ENCODE data around the gene ANXA4.
"Not testable (repeated sequence)": the region's sequence is repeated elsewhere in the genome, so short reads cannot be mapped to it uniquely, and the experiment has no call there.

Gene ANXA4

DNA sequence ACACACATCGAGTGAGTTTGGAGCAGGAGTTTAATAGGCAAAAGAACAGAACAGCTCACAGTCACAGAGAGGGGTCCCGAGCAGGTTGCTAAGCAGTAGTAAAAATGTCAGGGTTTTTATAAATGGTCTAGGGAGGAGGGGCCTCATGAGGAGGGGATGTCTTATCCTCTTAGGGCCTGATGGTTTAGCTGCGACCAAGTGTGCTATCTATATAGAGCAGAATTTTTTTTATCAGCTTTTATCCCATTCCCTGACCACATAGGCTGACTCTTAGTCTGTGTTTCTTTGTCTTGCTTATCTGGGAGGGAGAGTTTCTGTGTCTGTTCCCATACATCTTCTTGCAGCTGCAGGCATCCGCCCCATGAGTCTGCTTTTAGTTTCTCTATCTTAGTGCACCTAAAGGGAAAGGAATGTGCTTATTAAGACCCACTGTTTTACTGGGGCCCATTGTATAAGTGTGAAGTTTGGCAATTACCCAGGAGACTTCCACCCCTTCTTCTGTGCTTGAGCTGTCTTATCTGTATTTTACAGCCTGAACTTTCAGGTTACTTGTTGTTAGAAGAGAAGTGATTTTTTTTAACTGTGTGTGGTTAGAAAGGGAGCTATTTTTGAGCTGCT, 57.1 kb downstream of the ANXA4 start:
- Mint-ChIP-seq H3K9me3 (no peaks in the 10 kb centered on the region), H3K4me1 (ENCODE audit: low read depth in 2 of 2) (peaks cover 7% of the 10 kb centered on the region in 2 donors), H3K36me3 (ENCODE audit: insufficient read depth) (no peaks in the 10 kb centered on the region), H3K27me3 (no peaks in the 10 kb centered on the region), H3K27ac (peak overlapping the region in 1 of 2 donors; percentile 21), H3K4me3 (no peak overlapping the region)
- ATAC-seq (replicated peaks) (no peak), DNase-seq (no peak)

DNA sequence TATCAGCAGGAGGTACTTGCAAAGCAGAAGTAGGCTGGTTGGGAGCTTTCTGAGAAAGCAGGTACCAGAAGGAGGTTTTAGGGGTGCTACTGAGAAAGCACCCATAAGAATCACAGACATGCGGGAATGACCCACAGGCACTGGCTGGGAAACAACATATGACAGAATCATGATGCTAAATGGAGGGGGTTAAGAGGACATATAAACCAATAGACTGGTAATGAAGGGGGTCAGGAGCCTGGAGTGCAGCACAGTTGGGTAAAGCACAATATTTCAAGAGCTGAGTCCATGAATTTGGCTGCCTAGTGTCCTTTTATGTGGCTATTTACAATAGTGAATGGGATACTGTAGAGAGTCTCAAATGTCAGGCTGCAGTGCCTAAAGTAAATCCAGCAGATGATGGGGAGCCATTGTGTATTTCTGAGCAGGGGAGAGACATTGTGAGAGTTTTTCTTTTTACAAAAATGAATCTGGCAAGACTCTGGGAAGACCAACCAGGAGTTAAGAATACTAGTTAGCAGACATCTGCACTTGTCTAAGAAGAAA, 59.9 kb downstream of the ANXA4 start:
- no peak overlapping the region for H3K27ac Mint-ChIP-seq

DNA sequence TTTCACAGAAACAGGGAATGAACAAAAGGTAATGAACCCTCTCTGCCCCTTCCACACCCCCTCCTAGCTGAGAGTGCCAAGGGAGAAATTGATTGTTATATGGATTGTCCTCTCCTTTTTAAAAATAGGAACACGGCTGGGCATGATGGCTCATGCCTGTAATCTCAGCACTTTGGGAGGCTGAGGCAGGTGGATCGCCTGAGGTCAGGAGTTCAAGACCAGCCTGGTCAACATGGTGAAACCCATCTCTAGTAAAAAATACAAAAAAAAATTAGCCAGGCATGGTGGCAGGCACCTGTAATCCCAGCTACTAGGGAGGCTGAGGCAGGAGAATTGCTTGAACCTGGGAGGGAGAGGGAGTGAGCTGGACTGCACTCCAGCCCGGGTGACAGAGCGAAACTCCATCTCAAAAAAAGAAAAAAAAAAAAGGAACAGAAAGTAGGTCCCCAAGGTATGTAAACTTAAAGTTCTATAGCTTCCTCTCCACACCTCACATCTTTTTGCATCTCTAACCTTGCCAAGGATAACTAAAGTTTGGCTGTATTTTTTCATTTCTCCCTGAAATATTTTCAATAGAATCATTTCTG, 60.9 kb downstream of the ANXA4 start:
- not testable (repeated sequence) for H3K9me3 Mint-ChIP-seq; H3K4me3 Mint-ChIP-seq; H3K36me3 Mint-ChIP-seq (ENCODE audit: insufficient read depth); ATAC-seq (replicated peaks); DNase-seq; H3K27ac Mint-ChIP-seq; H3K27me3 Mint-ChIP-seq
- H3K4me1 Mint-ChIP-seq (ENCODE audit: low read depth in 2 of 2): peaks cover 7 to 12% of the 10 kb centered on the region in 2 donors

More for the DNA sequence above, 59.9 kb downstream of the ANXA4 start:
- Mint-ChIP-seq H3K27me3 (no peaks in the 10 kb centered on the region), H3K36me3 (ENCODE audit: insufficient read depth) (peaks cover 7% of the 10 kb centered on the region), H3K4me1 (ENCODE audit: low read depth in 2 of 2) (peaks cover 7 to 12% of the 10 kb centered on the region in 2 donors), H3K4me3 (no peak overlapping the region), H3K9me3 (no peaks in the 10 kb centered on the region)
- ATAC-seq (replicated peaks): no peak
- DNase-seq: no peak

DNA sequence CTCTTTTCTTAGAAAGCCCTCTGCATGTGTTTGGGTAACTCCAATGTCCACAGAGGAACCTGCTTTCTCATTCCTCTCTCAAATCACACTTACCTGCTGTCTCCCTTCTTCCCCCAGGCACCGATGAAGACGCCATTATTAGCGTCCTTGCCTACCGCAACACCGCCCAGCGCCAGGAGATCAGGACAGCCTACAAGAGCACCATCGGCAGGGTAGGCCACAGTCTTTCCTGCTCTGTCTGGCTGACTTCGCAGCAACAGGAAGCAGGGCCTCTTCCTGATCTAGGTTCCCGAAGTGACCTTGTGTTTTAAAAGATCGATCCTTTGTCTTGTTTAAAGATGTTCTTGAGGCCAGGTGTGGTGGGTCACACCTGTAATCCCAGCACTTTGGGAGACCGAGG, 62.5 kb downstream of the ANXA4 start:
- Mint-ChIP-seq H3K27ac (no peak overlapping the region), H3K36me3 (ENCODE audit: insufficient read depth) (peaks cover 7% of the 10 kb centered on the region), H3K4me1 (ENCODE audit: low read depth in 2 of 2) (peaks cover 7 to 9% of the 10 kb centered on the region in 2 donors), H3K27me3 (no peaks in the 10 kb centered on the region), H3K9me3 (no peaks in the 10 kb centered on the region), H3K4me3 (no peak overlapping the region)
- ATAC-seq (replicated peaks) (no peak), DNase-seq (no peak)

DNA sequence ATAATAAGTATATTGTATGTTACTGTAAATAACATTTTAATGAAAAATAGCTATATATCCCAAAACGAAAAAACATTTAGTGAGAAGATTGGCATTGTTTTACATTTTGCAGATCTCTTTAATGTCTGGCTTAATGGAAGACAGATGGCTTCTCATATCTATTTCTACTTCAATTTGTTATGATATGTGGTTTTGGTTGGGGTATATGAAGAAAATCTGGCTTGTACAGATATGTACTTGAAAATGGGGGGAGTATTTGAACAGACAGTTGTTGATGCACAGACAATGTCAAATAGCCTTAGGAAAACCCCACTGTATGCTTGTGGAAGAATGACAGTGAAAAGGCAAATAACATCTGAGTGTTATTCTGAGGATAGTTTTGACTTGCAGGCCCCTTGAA, 64.0 kb downstream of the ANXA4 start:
- Mint-ChIP-seq H3K36me3 (ENCODE audit: insufficient read depth) (peaks cover 7% of the 10 kb centered on the region), H3K9me3 (no peaks in the 10 kb centered on the region), H3K4me3 (no peak overlapping the region), H3K4me1 (ENCODE audit: low read depth in 2 of 2) (peaks cover 7 to 9% of the 10 kb centered on the region in 2 donors), H3K27me3 (no peaks in the 10 kb centered on the region), H3K27ac (no peak overlapping the region)
- DNase-seq (no peak), ATAC-seq (replicated peaks) (no peak)

DNA sequence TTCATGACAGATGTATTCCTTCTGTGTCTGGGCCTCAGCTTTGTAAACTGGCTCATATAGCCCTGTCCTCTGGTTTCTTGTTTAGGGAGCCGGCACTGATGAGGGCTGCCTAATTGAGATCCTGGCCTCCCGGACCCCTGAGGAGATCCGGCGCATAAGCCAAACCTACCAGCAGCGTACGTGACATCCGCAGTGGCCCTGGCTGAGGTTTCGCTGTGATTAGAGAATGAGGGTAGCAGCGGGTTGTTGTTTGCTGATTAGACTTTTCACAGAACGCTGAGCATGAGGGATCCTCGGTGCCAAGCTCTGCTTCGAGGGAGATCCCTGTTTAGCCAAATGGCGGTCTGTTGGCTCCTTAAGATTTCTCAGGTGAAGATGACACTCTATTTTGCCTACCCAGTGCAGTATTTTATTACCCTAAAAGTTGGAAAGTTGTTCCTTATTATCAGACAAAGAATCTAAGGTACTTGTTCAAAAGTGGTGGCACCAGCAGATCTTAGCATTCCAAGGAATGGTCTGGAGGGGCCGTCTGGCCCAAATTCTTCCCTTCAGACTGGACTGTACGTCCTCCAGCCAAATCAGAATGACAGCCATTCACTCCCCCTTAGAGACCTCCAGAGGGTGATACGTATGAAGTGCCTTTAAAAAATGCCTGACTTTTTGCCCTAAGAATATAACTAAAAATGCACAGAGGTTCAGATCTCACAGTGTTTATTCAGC, 66.0 kb downstream of the ANXA4 start:
- no peak overlapping the region for H3K4me3 Mint-ChIP-seq

DNA sequence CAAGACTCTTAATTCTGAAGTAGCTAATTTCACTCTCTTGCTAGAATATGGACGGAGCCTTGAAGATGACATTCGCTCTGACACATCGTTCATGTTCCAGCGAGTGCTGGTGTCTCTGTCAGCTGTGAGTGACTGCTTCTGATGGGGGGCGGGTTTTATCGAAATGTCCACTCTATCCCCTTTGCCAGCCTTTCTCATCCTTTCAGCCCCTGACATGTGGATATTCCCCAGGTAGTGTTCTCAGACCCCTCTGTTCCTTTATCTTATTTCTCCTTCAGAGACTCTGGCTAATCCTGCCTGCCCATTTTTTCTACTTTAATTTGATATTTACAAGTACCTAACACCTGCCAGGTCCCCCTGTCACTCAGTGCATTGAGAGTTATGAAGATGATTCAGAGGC, 68.6 kb downstream of the ANXA4 start:
- no peaks in the 10 kb centered on the region for H3K9me3 Mint-ChIP-seq
- DNase-seq (no peak), ATAC-seq (replicated peaks) (no peak)
- H3K27me3 Mint-ChIP-seq: no peaks in the 10 kb centered on the region
- H3K4me3 Mint-ChIP-seq: no peak overlapping the region
- no peak overlapping the region for H3K27ac Mint-ChIP-seq
- peaks cover 19% of the 10 kb centered on the region for H3K36me3 Mint-ChIP-seq (ENCODE audit: insufficient read depth)
- H3K4me1 Mint-ChIP-seq (ENCODE audit: low read depth in 2 of 2): no peaks in the 10 kb centered on the region

More for the DNA sequence above, 66.0 kb downstream of the ANXA4 start:
- no peak for DNase-seq
- H3K4me1 Mint-ChIP-seq (ENCODE audit: low read depth in 2 of 2): peaks cover 7 to 9% of the 10 kb centered on the region in 2 donors
- no peak overlapping the region for H3K27ac Mint-ChIP-seq
- H3K9me3 Mint-ChIP-seq: no peaks in the 10 kb centered on the region
- no peaks in the 10 kb centered on the region for H3K27me3 Mint-ChIP-seq
- ATAC-seq (replicated peaks): no peak
- peaks cover 14% of the 10 kb centered on the region for H3K36me3 Mint-ChIP-seq (ENCODE audit: insufficient read depth)

DNA sequence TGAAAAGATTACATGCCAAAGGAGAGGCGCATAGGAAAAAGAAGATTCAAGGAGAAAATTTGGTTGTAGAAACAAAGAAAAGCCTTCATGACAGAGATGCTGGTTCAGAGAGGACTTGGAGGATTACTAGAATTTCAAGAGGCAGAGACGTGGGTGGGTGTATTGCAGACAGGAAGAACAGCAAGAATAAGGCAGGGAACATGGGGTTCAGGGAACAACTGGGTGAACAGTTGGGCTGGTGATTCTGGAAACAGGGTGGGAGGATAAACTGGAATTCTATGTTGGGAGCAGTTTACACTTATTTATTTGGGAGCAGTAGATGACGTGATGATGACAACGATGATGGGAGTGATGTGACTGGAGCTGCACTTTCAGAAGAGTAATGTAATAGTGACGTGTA, 69.1 kb downstream of the ANXA4 start:
- Mint-ChIP-seq H3K27me3 (no peaks in the 10 kb centered on the region), H3K4me1 (ENCODE audit: low read depth in 2 of 2) (no peaks in the 10 kb centered on the region), H3K36me3 (ENCODE audit: insufficient read depth) (peaks cover 19% of the 10 kb centered on the region), H3K9me3 (no peaks in the 10 kb centered on the region), H3K27ac (peak overlapping the region in 1 of 2 donors; percentile 1), H3K4me3 (no peak overlapping the region)
- DNase-seq (no peak), ATAC-seq (replicated peaks) (no peak)

DNA sequence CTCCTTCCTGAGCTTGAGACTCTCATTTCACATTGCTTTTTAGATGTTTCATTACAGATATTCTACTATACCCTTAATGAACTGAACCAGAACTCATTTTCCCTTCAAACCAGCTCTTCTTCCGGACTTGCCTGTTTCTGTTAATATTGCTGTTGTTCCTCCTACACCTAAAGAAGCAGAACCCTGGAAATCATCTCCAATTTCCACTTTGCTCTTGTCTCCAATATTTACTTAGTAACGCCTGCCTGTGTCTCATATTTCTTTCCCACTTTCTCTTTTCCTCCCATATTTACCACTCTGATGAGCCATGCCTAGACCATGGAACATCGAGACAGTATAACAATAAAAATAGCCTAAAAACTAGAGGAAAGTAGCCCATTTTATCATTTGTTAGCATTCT, 69.7 kb downstream of the ANXA4 start:
- Mint-ChIP-seq H3K36me3 (ENCODE audit: insufficient read depth) (peaks cover 15% of the 10 kb centered on the region), H3K4me3 (no peak overlapping the region), H3K27me3 (no peaks in the 10 kb centered on the region)

DNA sequence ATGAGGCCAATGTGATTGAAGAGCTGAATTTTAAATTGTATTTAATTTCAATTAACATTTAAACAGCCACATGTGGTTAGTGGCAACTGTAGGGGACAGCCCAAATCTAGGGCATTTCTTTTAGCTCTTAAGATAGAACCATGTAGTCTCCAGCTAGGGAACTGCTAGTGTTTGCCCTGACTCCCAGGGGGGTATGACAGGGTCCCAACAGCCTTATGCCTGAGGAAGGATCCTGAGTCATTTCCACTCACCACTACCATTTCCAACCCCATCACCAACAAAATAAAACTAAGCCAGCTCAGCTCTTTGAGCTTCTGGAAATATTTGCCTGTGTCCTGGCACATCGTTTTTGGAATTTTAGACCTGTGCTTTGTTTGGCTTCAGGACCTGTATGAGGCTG, 73.8 kb downstream of the ANXA4 start:
- H3K9me3 Mint-ChIP-seq: no peaks in the 10 kb centered on the region
- no peaks in the 10 kb centered on the region for H3K27me3 Mint-ChIP-seq
- peaks cover 14% of the 10 kb centered on the region for H3K36me3 Mint-ChIP-seq (ENCODE audit: insufficient read depth)
- no peak overlapping the region for H3K27ac Mint-ChIP-seq
- ATAC-seq (replicated peaks): no peak
- H3K4me1 Mint-ChIP-seq (ENCODE audit: low read depth in 2 of 2): peaks cover 0 to 7% of the 10 kb centered on the region in 2 donors
- no peak for DNase-seq
- no peak overlapping the region for H3K4me3 Mint-ChIP-seq

More for the DNA sequence above, 69.7 kb downstream of the ANXA4 start:
- DNase-seq: no peak
- Mint-ChIP-seq H3K9me3 (no peaks in the 10 kb centered on the region), H3K27ac (no peak overlapping the region), H3K4me1 (ENCODE audit: low read depth in 2 of 2) (no peaks in the 10 kb centered on the region)
- no peak for ATAC-seq (replicated peaks)

DNA sequence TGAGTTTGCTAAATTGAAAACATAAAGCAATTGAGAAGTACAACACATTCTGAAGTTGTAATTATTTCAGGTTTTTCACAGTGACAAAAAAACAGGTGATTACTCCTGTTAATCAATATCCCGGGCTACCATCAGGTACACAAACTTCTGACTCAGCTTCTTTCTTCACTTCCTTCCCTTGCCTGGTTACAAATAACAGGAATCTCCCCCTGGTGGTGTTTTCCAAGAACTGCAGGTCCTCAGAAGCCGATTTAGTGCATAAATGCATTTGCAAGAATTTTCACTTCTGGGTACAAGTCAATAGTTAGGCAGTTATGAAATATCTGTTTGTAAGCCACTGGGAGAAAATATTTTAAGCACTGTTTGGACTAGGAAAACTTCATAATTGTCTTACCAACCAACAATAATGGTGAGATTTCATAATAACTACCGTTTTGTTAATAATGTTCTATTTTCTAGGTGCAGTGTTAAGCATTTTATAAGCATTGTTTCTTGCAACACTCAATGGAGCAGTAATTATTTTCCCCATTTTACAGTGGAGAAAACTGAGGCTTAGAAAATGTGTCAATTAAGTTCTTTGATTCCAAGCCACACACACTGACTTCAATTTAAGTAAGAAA, 75.1 kb downstream of the ANXA4 start:
- Mint-ChIP-seq H3K36me3 (ENCODE audit: insufficient read depth) (peaks cover 14% of the 10 kb centered on the region), H3K27me3 (no peaks in the 10 kb centered on the region)
- ATAC-seq (replicated peaks): peak; percentile 81

DNA sequence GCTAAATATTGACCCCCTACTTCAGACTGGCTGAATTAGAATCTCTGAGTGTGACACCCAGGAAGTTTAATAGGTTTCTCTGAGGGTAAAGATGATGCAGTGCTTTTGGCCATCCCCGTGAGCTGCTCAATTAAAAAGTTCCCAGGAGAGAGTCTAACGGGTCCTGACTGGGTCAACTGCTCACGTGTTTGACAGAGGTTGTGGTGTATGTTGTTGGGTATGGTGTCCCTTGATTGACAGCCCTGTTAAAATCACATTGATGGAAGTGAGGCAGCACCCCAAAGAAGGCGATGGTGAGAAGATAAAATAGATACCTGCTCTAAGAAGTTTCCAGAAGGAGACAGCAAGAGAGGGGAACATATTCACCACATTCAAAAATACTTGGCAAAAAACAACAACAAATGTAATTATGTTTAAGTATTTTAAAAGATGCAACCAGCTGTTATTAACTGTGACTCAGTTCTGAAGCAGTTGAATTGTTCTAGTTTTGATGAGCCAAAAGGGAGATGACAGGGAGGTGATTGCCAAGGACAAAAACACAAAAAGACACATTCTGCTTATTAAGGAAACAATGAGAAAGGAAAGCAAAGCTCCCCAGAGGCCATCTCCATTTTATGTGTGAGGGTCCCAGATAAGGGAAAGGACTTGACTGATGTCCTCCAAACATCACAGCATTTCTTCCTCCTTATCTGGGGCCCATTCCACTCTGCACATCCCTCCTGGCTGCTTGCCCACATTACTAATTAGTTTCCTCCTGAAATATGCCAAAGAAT, 76.0 kb downstream of the ANXA4 start:
- no peak for DNase-seq
- H3K36me3 Mint-ChIP-seq (ENCODE audit: insufficient read depth): peaks cover 8% of the 10 kb centered on the region
- H3K9me3 Mint-ChIP-seq: no peaks in the 10 kb centered on the region
- no peaks in the 10 kb centered on the region for H3K27me3 Mint-ChIP-seq
- peaks cover 0 to 7% of the 10 kb centered on the region in 2 donors for H3K4me1 Mint-ChIP-seq (ENCODE audit: low read depth in 2 of 2)
- no peak overlapping the region for H3K4me3 Mint-ChIP-seq
- H3K27ac Mint-ChIP-seq: no peak overlapping the region
- no peak for ATAC-seq (replicated peaks)

More for the DNA sequence above, 75.1 kb downstream of the ANXA4 start:
- H3K9me3 Mint-ChIP-seq: no peaks in the 10 kb centered on the region
- peak; percentile 71 to 76 (median 73) for DNase-seq
- H3K4me1 Mint-ChIP-seq (ENCODE audit: low read depth in 2 of 2): peaks cover 0 to 7% of the 10 kb centered on the region in 2 donors
- no peak overlapping the region for H3K4me3 Mint-ChIP-seq
- H3K27ac Mint-ChIP-seq: no peak overlapping the region

All from effector memory CD8-positive, alpha-beta T cell (primary cell).